Liver (tissue), 9 donors: ENCODE results near the gene IFT172. TPM values are rescaled to one million over a fixed set of nuclear protein-coding genes. Genes with fewer than 3 reads are reported as not detected.

Experiments
- DNase-seq: peaks from one replicate; pipeline ENCODE4 v3.0.0-alpha.2; 2017; ENCODE audit warnings: low spot score
- H3K27ac ChIP-seq, 2 donors: one replicate each; pipeline ENCODE4 v1.7.0; 2013; ENCODE audit warnings: inconsistent platforms in 2 of 2, low read length in 2 of 2, control low read depth in 1 of 2, low read depth in 1 of 2, mild to moderate bottlenecking in 1 of 2
- H3K27me3 ChIP-seq, 4 donors: one replicate each; pipeline versions ENCODE4 v1.6.1 to v1.7.0; 2013; ENCODE audit warnings: low read length in 3 of 4, inconsistent platforms in 1 of 4, mild to moderate bottlenecking in 1 of 4, moderate library complexity in 1 of 4; ENCODE audit not compliant: control insufficient read depth in 4 of 4, insufficient read depth in 4 of 4
- H3K36me3 ChIP-seq, 4 donors: one replicate each; pipeline versions ENCODE4 v1.6.1 to v1.7.0; 2013; ENCODE audit warnings: low read length in 3 of 4, mild to moderate bottlenecking in 3 of 4, low read depth in 1 of 4, moderate library complexity in 1 of 4; ENCODE audit not compliant: control insufficient read depth in 4 of 4, insufficient read depth in 3 of 4
- H3K4me1 ChIP-seq, 4 donors: one replicate each; pipeline versions ENCODE4 v1.6.1 to v1.7.0; 2013; ENCODE audit warnings: low read length in 3 of 4, mild to moderate bottlenecking in 3 of 4, moderate library complexity in 1 of 4; ENCODE audit not compliant: control insufficient read depth in 4 of 4, insufficient read depth in 4 of 4
- H3K4me3 ChIP-seq, 3 donors: one replicate each; pipeline versions ENCODE4 v1.6.1 to v1.7.0; 2013; ENCODE audit warnings: low read length in 3 of 3, control low read depth in 1 of 3, low read depth in 1 of 3, mild to moderate bottlenecking in 1 of 3
- H3K9ac ChIP-seq, 2 donors: one replicate each; pipeline ENCODE4 v1.7.0; 2013; ENCODE audit warnings: low read length in 2 of 2, mild to moderate bottlenecking in 2 of 2, moderate library complexity in 2 of 2, control low read depth in 1 of 2, low read depth in 1 of 2
- H3K9me3 ChIP-seq, 4 donors: one replicate each; pipeline versions ENCODE4 v1.6.1 to v1.7.0; 2013; ENCODE audit warnings: low read length in 3 of 4; ENCODE audit not compliant: control insufficient read depth in 4 of 4
- ATF3 ChIP-seq: IDR thresholded peaks from 2 replicates; pipeline ENCODE4 v1.6.1; 2016; ENCODE audit warnings: antibody characterized with exemption
- CTCF ChIP-seq: fragments of 150-350 bp; IDR thresholded peaks from 2 replicates; pipeline ENCODE4 v1.5.1; 2017; ENCODE audit warnings: improper control_type of control experiment, low read depth, low read length; ENCODE audit not compliant: missing input control
- EGR1 ChIP-seq, 2 donors: IDR thresholded peaks; 2 replicates each; pipeline ENCODE4 v1.6.1; 2016 to 2018; ENCODE audit warnings: antibody characterized with exemption in 2 of 2, low read depth in 2 of 2
- FOXA1 ChIP-seq: IDR thresholded peaks from 2 replicates; pipeline ENCODE4 v1.6.1; 2016; ENCODE audit warnings: antibody characterized with exemption
- FOXA2 ChIP-seq: IDR thresholded peaks from 2 replicates; pipeline ENCODE4 v1.6.1; 2016; ENCODE audit warnings: antibody characterized with exemption
- GABPA ChIP-seq, 2 donors: IDR thresholded peaks in 1 of 2; conservative IDR thresholded peaks in 1 of 2; 2 replicates each; pipeline ENCODE4 v1.6.1; 2016; ENCODE audit warnings: antibody characterized with exemption in 2 of 2, mild to moderate bottlenecking in 1 of 2, moderate library complexity in 1 of 2
- HNF4A ChIP-seq, 2 donors: conservative IDR thresholded peaks; 2 replicates each; pipeline ENCODE4 v1.6.1; 2016; ENCODE audit warnings: antibody characterized with exemption in 2 of 2, mild to moderate bottlenecking in 2 of 2
- HNF4G ChIP-seq: IDR thresholded peaks from 2 replicates; pipeline ENCODE4 v1.6.1; 2016; ENCODE audit warnings: antibody characterized with exemption
- JUND ChIP-seq, 2 donors: IDR thresholded peaks; 2 replicates each; pipeline ENCODE4 v1.6.1; 2016; ENCODE audit warnings: antibody characterized with exemption in 2 of 2
- MAX ChIP-seq: IDR thresholded peaks from 2 replicates; pipeline ENCODE4 v1.6.1; 2016; ENCODE audit warnings: antibody characterized with exemption
- NR2F2 ChIP-seq: IDR thresholded peaks from 2 replicates; pipeline ENCODE4 v1.6.1; 2016; ENCODE audit warnings: antibody characterized with exemption
- RAD21 ChIP-seq, 2 donors: IDR thresholded peaks; 2 replicates each; pipeline ENCODE4 v1.6.1; 2016; ENCODE audit warnings: antibody characterized with exemption in 2 of 2, mild to moderate bottlenecking in 2 of 2
- REST ChIP-seq: IDR thresholded peaks from 2 replicates; pipeline ENCODE4 v1.6.1; 2016; ENCODE audit warnings: antibody characterized with exemption, mild to moderate bottlenecking
- RXRA ChIP-seq, 2 donors: IDR thresholded peaks; 2 replicates each; pipeline ENCODE4 v1.6.1; 2017 to 2018; ENCODE audit warnings: antibody characterized with exemption in 2 of 2, mild to moderate bottlenecking in 1 of 2
- SP1 ChIP-seq: IDR thresholded peaks from 2 replicates; pipeline ENCODE4 v1.6.1; 2018; ENCODE audit warnings: antibody characterized with exemption, mild to moderate bottlenecking
- TAF1 ChIP-seq: conservative IDR thresholded peaks from 2 replicates; pipeline ENCODE4 v1.6.1; 2016; ENCODE audit warnings: antibody characterized with exemption, mild to moderate bottlenecking
- YY1 ChIP-seq: IDR thresholded peaks from 2 replicates; pipeline ENCODE4 v1.6.1; 2016; ENCODE audit warnings: antibody characterized with exemption, mild to moderate bottlenecking
- ZBTB33 ChIP-seq: IDR thresholded peaks from 2 replicates; pipeline ENCODE4 v1.6.1; 2016; ENCODE audit warnings: antibody characterized with exemption
- WGBS: extraction: QIAGEN DNeasy Blood & Tissue Kit; methylation state at CpG from one replicate; pipeline ENCODE4 v1.1.7; 2013; 5-methylcytosine and 5-hydroxymethylcytosine counted together
- polyA plus RNA-seq, 2 donors: library from polyadenylated mRNA; stranded (reverse) in 1 of 2; unstranded in 1 of 2; fragments of 200-250 nt in 1 of 2; fragments of >200 nt in 1 of 2; fragmentation: Nextera tagmentation in 1 of 2; extraction: Ambion mirVana in 1 of 2; gene quantifications; one replicate each; pipeline versions ENCODE4 v1.2.1 to v1.2.3, GENCODE V29; 2013 to 2015
- total RNA-seq, 2 donors: library from RNA; depleted of rRNA; stranded (reverse); fragments of >200 nt; gene quantifications; one replicate each; pipeline ENCODE4 v1.2.3, GENCODE V29; 2014
- donor health status: healthy.
- donor health status: healthy.
- donor health status: healthy.
- donor health status: healthy.
- donor health status: healthy.

The IFT172 gene
- total and polyA plus RNA-seq, 4 donors = 2.6 to 9.8 (median 6.3) TPM

GRCh38 chr2:27446057-27446456, 43.5 kb downstream of the IFT172 start:
- H3K4me3 ChIP-seq = no peak overlapping the region
- no peak overlapping the region for H3K27ac ChIP-seq
- TF ChIP-seq HNF4A (conservative IDR thresholded peaks at IDR 0.05) (no peak), RXRA (IDR thresholded peaks at IDR 0.05) (no peak)
- no peaks in the 10 kb centered on the region for H3K27me3 ChIP-seq
- peaks cover 3 to 10% (median 6%) of the 10 kb centered on the region in 4 donors for H3K4me1 ChIP-seq
- peaks cover 0 to 37% (median 12%) of the 10 kb centered on the region in 4 donors for H3K36me3 ChIP-seq
- 61% methylated on average over 3 of the region's 3 CpGs for WGBS
- DNase-seq = no peak
- H3K9me3 ChIP-seq = no peaks in the 10 kb centered on the region
- H3K9ac ChIP-seq = no peak overlapping the region

- H3K9me3 ChIP-seq = no peaks in the 10 kb centered on the region
- TF ChIP-seq RAD21 (IDR thresholded peaks at IDR 0.05) = no peak
- no peak for TF ChIP-seq SP1
- TF ChIP-seq TAF1 = no peak
- TF ChIP-seq MAX = no peak
- no peak for TF ChIP-seq NR2F2
- TF ChIP-seq REST = no peak
- no peak for TF ChIP-seq YY1
- TF ChIP-seq EGR1 (IDR thresholded peaks at IDR 0.05; ENCODE audit: low read depth in 2 of 2) = no peak
- no peak for TF ChIP-seq FOXA1
- no peak for TF ChIP-seq ATF3
- no peak for TF ChIP-seq FOXA2
- no peak for TF ChIP-seq ZBTB33
- no peak for TF ChIP-seq HNF4G
- no peak for TF ChIP-seq HNF4A (conservative IDR thresholded peaks at IDR 0.05)
- TF ChIP-seq JUND (IDR thresholded peaks at IDR 0.05) = no peak
- TF ChIP-seq GABPA (IDR thresholded peaks at IDR 0.05 in 1 of 2, conservative IDR thresholded peaks at IDR 0.05 in 1 of 2) = no peak
- no peak for TF ChIP-seq RXRA (IDR thresholded peaks at IDR 0.05)
- TF ChIP-seq CTCF = no peak
- no peak overlapping the region for H3K9ac ChIP-seq
- peaks cover 3 to 10% (median 6%) of the 10 kb centered on the region in 4 donors for H3K4me1 ChIP-seq
- no peak for DNase-seq
- no peak overlapping the region for H3K4me3 ChIP-seq
- WGBS = 86% methylated on average over 8 of the region's 8 CpGs
- no peaks in the 10 kb centered on the region for H3K27me3 ChIP-seq
- H3K36me3 ChIP-seq = peaks cover 0 to 41% (median 16%) of the 10 kb centered on the region in 4 donors
- H3K27ac ChIP-seq = no peak overlapping the region
Measured at GRCh38 chr2:27445615-27446014, 43.9 kb downstream of the IFT172 start.
